ENCODE results near the gene TMEM135.
A peak's percentile ranks its signal among the peaks of the same experiment; 100 is the strongest.
"Not testable (repeated sequence)": the region's sequence is repeated elsewhere in the genome, so short reads cannot be mapped to it uniquely, and the experiment has no call there.

The TMEM135 gene

DNA sequence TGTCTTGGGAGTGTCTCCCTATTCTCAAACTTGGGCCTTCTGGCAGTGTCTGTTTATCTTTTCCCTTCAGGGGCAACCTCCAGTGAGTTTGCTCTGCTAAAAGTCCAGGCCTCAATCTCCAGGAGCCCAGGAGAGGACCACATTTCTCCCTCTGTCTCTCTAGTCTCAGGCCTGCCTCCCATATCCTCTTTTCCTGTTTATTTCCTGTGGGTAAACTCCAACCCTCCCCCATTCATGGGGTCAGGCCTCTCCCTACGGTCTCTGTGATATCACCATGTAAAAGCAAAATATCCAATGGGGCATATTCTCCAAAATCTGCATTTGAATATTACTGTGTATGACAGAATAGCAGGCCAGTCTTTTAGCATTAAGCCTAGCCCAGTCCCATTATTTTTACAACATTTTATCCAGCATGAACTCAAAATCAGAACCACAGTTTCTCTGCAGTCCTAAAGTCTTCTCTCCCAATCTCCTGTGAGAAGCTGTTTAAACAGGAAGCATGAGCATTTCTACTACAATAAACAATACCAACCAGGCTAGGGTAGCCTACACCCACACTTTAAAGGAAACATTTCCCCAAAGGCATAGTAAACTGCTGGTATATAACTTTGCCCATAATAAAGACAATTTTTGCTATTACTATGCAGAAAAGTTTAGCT lies 18.0 kb upstream of the TMEM135 start:
- no peak overlapping the region for H3K27ac ChIP-seq
- no peak for DNase-seq (ENCODE audit: low read depth, low spot score)

DNA sequence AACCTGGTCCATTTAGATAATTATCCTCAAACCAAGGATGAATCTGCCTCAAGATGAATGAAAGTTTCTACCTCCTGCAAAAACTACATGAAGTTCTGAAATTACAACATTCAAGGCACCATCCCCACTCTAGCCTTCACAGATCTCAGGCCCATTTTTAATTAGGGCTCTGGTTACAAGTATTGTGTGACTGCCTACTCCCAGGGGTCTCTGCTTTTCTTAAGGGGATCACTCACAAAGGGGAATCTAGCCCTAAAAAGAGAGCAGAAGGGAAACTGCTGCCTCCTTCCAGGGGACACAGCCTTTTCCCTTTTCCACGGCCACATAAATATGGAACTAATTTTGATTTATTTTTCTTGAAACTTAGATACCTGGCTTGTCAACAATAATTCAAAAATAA lies 17.4 kb upstream of the TMEM135 start:
- no peak for DNase-seq (ENCODE audit: low read depth, low spot score)
- no peak overlapping the region for H3K27ac ChIP-seq

DNA sequence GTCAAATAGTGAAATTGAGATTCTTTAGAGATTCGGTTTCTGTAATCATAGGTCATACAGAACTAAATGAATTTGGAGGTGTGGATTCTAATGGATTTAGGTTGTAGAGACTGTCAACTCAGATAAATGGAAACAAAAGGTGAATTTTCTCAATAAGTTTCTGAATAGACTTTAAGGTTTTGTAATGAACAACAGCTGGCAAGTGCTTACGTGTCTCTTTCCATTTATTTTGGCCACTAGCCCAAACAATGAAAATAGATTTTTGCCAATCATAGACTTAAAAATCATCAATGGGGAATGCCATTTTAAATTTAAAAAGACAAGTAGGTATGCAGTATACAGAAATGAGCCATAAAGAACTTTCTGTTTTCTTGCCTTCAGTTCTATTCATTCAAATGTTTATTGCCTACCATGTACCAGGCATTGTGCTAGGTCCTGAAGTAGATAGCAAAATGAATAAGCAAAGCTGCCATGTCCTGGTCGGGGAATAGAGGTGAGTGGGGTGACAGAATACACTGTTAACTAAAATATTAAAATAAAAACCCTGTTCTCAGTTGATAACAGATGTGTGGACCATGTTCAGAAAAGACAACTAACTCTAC lies 16.9 kb upstream of the TMEM135 start:
- no peak for DNase-seq (ENCODE audit: low read depth, low spot score)
- H3K27ac ChIP-seq = no peak overlapping the region

DNA sequence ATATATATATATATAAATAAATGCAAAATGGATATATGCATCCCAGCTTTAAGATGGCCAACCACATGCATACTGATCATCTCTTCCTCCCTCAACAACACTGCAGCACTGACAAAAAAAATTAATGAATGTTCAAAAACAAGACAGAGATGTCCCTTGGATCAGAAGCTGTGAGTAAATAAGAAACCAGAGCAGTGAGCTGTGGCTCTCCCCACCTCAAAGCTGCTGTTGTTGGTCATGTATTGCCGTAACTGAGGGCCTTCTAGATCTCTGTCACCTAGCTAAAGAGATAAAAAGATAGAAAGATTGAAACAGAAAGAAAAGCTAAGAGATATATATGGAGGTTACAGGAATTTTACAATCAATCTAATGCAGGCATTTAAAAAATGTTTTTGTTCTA lies 15.5 kb upstream of the TMEM135 start:
- H3K27ac ChIP-seq = no peak overlapping the region
- DNase-seq (ENCODE audit: low read depth, low spot score) = no peak

DNA sequence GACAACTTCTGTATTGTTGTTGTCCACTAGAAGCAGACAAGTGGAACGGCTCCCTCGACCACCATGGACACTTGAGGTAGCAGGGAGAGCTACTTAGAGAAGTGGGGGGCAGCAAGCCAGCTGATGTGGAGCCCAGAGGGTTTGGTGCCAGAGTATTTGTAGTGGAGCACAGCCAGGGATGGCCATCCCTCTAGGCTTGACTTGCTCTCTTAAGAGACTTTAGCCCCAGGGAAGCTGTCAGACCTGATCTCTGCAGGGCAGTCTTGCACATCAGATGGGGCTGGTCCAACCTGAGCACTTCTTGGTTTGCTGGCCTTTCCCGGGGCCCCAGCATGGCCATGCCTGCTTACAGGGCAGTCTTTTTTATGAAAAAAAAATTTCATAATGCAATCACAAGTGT lies 15.0 kb upstream of the TMEM135 start:
- DNase-seq (ENCODE audit: low read depth, low spot score) = no peak
- H3K27ac ChIP-seq = no peak overlapping the region

DNA sequence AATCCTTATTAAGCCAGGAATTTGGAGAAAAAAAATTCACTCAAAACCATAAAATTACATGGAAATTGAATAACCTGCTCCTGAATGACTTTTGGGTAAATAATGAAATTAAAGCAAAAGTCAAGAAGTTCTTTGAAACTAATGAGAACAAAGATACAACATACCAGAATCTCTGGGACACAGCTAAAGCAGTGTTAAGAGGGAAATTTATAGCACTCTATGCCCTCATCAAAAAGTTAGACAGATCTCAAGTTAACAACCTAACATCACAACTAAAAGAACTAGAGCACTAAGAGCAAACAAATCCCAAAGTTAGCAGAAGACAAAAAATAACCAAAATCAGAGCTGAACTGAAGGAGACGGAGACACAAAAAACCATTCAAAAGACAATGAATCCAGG lies 11.3 kb upstream of the TMEM135 start:
- DNase-seq (ENCODE audit: low read depth, low spot score); H3K27ac ChIP-seq: not testable (repeated sequence)

DNA sequence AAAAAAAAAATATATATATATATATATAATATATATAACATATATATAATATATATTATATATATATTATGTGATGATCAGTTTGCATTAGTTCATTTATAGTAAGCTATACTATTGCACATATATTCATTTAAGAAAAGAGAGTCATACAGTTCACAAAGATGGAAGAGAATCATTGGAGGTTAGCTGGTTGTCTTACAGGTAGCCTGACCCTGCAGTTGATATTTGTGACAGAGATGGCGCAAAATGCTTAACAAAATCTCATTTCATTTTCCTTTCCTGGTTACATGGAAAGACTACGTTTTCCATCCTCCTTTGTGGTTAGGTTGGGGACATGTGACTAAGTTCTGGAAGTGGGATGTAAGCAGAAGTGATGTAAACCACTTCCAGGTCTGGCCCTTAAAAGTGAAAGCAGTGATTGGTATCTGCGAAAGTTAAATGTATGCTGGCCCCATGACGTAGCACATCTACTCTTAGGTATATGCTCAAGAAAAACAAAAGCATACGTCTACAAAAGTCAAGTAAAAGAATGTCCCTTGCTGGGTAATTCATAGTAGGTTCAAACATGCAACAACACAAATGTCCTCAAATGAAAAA lies 7.2 kb upstream of the TMEM135 start:
- no peak overlapping the region for H3K27ac ChIP-seq
- DNase-seq (ENCODE audit: low read depth, low spot score) = no peak

DNA sequence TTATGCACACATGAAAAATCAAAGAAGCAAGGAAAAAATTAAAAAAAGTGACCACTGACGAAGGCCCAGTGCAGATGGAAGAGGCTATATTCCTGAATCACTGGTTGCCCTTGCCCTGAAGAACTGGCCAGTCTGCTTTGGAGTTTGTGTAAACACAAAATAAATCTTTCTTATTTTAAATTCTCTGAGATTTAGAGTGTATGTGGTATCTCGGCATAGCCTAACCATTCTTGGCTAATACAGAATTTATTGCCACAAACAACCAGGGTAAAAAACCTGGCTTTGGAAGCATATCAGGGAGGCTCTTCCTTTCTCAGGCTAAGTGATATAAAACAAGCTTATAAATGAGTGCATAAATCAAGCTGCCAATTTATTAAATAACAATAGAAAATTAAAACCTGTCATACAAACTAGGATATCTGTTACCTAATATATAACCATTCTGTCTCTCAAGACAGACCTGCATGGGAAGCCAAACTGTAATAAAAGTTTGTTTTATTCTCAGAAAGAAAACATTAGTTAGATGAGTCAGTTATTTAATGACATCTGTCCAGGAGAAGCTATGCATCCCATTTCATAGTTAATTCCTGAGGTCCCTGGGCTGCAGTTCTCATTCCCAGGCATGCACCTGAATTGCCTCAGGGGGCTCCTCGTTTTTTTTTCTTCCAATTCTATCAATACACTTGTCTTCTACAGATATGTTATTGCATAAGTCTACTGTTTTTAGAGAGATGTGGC lies 6.1 kb upstream of the TMEM135 start:
- no peak for DNase-seq (ENCODE audit: low read depth, low spot score)
- no peak overlapping the region for H3K27ac ChIP-seq

DNA sequence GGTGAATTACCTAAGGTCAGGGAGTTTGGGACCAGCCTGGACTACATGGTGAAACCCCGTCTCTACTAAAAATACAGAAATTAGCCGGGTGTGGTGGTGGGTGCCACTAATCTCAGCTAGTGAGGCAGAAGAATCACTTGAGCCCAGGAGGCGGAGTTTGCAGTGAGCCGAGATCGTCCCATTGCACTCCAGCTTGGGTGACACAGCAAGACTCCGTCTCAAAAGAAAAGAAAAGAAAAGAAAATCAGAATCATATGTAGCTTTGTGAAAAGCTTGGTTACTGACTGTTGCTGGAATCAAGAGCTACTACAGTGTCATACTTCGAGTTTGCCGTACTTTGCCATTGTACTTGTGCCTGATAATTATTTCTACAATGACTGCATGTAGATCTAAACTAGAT lies 4.2 kb upstream of the TMEM135 start:
- no peak overlapping the region for H3K27ac ChIP-seq
- DNase-seq (ENCODE audit: low read depth, low spot score) = no peak

DNA sequence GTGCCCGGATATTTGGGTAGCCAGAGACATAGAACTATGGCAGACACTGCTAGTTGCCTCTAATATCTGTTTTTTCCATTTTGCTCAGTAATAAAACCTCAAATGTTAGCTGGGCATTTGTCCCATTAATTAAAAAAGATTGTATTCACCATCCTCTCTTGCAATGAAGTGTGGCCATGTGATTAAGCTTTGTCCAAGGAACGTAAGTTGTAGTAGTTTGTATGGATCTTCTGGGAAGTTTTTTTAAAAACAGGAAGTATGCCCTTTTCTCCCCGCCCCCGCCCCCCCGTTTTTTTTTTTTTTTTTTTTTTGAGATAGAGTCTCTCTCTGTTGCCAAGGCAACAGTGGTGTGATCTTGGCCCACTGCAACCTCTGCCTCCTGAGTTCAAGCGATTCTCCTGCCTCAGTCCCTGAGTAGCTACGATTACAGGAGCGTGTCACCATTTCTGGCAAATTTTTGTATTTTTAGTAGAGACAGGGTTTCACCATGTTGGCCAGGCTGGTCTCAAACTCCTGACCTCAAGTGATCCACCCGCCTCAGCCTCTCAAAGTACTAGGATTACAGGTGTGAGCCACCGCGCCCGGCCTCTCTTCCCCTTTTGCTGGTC lies 1.7 kb upstream of the TMEM135 start:
- no peak for DNase-seq (ENCODE audit: low read depth, low spot score)
- H3K27ac ChIP-seq = no peak overlapping the region

DNA sequence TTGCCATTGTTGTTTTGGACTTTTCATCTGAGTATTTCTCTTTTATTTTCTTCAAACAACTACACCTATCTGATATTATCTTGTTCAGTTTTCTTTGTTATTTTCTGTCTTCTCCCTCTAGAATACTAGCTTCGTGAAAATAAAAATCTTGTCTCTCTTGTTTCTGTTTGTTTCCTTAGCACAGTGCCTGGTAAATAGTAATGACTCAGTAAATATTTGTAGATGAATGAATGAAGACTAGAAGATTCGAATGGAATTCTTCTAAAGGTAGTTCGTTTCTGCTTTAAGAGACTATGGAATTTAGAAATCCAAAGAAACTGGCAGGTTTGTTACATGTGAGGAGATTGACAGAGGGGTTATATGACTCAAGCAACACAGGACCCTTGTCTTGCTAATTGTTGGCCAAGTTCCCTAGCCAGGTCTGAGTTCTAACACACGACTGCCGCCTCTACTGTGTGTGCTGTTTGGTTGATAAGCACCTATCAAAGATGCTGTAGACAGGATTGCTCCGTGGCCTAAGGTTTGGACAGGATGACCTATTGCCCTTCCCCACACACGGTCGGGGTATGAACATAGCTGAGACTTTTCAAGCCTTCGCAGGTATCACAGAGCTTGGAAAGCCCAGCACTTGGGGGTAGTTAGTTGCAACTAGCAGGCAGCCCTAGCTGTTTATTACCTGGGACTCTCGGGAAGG lies 831 bp upstream of the TMEM135 start:
- peak overlapping the region; percentile 61 for H3K27ac ChIP-seq
- no peak for DNase-seq (ENCODE audit: low read depth, low spot score)

DNA sequence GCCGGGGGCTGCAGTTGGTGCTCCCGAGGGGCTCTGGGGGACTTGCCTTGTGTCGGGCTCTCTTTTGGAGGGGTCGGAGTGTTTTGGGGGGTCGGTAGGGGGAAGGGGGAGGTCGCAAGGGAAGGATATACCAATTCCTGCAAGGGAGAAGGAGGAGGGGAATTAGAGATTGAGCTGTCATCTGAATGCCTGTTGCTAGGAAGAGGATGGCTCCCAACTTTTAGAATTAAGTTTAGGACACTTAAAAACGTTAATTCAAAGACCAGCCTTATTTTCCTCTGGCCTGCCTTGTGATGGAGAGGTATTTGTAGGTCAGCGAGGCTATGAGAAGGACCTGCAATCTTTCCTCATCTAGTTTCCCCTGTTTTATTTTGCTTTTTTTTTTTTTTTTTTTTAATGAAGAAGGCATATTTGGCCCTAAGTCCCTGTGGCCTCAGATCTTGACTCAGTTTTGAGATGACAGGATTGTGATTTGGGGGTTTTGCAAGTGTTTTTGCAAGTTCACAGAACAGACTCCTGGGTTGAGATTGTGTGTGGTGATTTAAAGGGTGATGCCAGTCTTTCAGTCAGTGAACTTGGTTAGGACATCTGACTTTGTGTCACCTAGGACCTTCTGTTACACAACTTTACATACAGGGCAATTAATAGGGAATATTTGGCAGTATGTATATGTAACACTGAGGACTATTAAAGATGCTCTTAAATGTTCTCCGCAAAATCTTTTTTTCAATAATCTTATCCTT lies 672 bp downstream of the TMEM135 start:
- H3K27ac ChIP-seq = peak overlapping the region; percentile 61
- no peak for DNase-seq (ENCODE audit: low read depth, low spot score)

DNA sequence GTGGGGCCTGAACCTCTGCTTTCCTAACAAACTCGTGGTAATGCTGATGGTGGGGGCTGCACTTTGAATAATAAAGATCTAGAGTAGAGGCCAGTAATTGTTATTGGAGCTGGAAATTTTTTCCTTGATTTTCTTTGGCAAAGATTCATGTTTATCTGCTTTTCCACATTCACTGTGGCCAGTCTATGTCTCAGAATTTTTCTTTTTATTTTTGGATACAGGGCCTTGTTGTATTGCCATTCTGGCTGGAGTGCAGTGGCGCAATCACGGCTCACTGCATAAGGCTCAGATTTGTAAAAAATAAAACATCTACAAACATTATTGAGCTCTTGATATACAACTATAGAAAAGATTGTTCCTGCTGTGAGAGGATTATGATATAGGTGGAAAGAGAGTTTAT lies 1.6 kb downstream of the TMEM135 start:
- no peak for DNase-seq (ENCODE audit: low read depth, low spot score)
- H3K27ac ChIP-seq = no peak overlapping the region

DNA sequence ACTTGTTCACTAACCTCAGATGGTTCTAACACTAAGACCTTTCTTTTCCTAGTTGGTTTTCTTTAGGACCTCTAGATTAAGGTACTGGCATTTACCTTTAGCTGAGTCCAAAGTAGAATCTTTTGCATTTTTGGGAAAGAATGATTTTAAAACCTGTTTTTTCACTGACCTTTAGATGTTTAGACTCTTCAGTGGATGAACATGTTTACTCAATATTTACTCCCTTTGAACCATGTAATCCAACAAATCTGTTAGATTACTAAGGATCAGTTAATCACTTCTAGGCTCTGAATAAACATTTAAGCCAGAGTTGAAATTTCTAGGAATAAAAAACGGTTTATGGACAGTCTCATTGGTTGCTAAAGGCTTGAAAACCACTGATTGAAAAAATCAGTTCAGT lies 6.2 kb downstream of the TMEM135 start:
- no peak for DNase-seq (ENCODE audit: low read depth, low spot score)

DNA sequence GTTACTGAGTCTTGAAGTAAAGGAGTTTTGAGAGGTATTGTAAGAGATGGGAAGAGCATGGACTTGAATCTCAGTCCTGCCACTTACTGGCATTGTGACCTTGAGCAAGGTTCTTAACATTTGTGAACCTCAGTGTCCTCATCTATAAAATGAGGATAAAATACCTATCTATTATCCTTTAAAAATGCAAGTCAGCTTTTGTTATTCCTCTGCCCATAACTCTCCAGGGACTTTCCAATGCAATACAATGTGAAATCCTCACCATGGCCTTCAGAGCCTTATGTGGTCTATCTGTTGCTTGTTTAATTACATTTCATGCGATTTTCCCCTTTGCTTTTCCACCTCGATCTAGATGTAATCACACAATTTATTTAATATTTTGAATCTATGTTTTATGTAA lies 9.1 kb downstream of the TMEM135 start:
- no peak overlapping the region for H3K27ac ChIP-seq
- no peak for DNase-seq (ENCODE audit: low read depth, low spot score)

More for the DNA sequence above, 6.2 kb downstream of the TMEM135 start:
- no peak overlapping the region for H3K27ac ChIP-seq

DNA sequence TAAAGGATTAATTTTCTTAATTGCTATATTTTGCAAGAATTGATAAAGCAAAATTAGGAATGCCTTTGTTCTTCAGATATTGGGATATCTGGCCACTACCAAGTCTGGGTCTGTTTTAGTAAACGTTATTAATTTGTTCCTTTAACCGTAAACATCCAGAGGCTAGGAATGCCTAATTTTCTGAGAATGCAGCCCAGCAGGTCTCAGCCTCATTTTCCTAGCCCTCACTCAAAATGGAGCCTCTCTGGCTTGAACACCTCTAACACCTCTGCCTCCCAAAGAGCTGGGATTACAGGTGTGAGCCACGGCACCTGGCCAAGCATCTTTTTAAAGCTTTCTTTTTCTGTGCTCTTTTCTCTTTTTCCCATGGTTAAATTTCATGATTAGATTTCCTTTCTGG lies 18.4 kb downstream of the TMEM135 start:
- no peak for DNase-seq (ENCODE audit: low read depth, low spot score)
- no peak overlapping the region for H3K27ac ChIP-seq

DNA sequence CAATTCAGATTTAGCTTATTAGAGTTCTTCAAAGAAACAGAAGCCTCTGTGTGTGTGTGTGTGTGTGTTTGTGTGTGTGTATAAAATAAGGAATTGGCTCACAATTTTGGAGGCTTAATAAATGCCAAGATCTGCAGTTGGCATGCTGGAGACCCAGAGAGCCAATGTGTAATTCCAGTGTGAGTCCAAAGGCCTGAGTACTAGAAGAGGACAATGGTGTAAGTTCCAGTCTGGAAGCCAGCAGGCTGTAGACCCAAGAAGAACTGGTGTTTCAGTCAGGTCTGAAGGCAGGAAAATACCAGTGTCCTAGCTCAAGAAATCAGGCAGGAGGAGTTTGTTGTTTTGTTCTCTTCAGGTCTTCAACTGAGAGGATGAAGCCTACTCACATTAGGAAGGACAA lies 20.0 kb downstream of the TMEM135 start:
- H3K27ac ChIP-seq = no peak overlapping the region

DNA sequence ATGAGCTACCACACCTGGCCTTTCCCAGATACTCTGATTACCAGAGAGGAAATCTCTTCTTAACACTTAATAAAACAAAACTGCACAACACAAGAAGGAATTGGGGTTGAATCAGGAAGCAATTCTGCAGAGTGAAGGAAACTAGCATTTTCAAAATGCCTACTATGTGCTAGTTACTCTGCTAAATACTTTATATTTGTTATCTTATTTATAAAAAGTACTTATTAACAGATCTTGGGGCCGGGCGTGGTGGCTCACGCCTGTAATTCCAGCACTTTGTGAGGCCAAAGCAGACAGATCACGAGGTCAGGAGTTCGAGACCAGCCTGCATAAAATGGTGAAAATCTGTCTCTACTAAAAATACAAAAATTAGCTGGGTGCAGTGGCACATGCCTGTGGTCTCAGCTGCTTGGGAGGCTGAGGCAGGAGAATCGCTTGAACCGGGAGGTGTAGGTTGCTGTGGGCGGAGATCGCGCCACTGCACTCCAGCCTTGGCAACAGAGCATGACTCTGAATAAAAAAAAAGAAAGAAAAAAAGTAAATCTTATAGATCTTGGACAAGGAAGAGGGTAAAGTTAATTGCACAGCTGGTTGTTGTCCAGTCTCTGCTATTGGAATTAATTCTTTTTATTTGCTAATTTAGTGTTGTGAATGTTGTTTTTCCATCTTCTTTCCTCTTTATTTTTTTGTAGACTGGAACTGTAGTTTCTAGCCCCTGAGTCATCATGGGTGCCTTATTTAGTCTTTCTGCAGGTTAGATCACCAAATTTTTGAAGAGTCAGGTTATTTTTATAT lies 22.1 kb downstream of the TMEM135 start:
- no peak for DNase-seq (ENCODE audit: low read depth, low spot score)
- H3K27ac ChIP-seq = no peak overlapping the region

More for the DNA sequence above, 20.0 kb downstream of the TMEM135 start:
- no peak for DNase-seq (ENCODE audit: low read depth, low spot score)

DNA sequence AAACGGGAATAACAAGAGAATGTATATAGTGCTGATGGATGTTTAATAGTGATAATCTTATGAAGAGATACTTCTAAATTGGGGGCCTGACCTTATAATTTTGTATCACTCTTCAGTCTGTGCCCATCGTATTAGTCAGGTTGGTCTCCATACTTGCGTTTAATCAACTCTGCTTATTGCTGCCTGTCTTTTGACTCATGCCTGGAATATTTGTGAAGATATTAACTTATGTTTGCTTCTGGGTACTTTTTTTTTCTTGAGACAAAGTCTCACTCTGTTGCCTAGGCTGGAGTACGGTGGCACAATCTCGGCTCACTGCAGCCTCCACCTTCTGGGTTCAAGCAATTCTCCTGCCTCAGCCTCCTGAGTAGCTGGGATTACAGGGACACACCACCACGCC lies 24.0 kb downstream of the TMEM135 start:
- no peak for DNase-seq (ENCODE audit: low read depth, low spot score)
- H3K27ac ChIP-seq = no peak overlapping the region

Measured in epithelial cell of prostate (primary cell).